ENCODE results near the gene PHKB. TPM values are rescaled to one million over a fixed set of nuclear protein-coding genes. Genes with fewer than 3 reads are reported as not detected.
"Not testable (repeated sequence)": the region's sequence is repeated elsewhere in the genome, so short reads cannot be mapped to it uniquely, and the experiment has no call there.

PHKB gene
- total RNA-seq, 1 donor = 79.3 TPM

GRCh38 chr16:47461598-47462266, 601 bp downstream of the PHKB start:
- H3K4me3 ChIP-seq (ENCODE audit: low read depth, low read length) = peak overlapping the region; percentile 99
- TF ChIP-seq CTCF (IDR thresholded peaks at IDR 0.05; ENCODE audit: insufficient read depth, low read length) = no peak
- DNase-seq (ENCODE audit: low read depth) = peak; percentile 56

DNA sequence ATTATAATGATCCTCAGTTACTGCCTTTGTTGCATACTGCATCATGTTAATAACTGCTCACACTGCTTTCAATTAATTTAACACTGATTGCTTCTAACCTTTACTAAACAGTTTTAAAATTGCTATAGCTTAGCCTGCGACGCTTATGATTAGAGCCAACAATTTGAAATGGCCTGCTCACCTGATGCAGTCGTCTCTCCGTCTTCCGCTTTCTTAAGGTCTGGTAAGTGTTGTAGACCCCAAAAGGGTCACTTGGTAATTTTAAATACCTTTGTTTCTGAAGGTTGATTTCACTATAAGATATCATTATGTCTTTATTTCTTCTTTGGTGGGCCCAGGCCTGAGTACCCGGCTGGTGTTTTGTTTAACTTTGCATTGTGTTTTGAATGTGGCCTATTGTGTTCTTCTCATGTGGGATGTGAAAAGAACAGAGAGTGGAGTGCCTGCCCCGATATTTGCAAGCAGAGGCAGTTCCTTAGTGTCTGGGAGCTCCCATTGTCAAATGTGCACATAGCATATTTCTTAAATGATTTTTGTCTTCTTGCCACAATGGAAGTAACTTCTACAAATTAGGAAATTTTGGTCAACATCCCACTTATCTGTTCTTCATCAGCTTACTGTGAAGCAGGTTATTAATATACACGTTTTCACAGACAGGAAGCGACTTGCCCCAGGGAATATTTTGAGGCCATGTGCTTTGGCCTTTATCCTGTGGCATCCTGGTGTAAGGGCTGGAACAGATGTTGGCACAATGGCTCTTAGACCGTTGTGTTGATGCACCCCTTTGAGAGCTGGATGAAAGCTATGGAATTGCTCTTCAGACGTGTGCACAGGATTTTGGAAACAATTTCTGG, 2.9 kb downstream of the PHKB start:
- TF ChIP-seq CTCF (IDR thresholded peaks at IDR 0.05; ENCODE audit: insufficient read depth, low read length) = no peak
- no peak for DNase-seq (ENCODE audit: low read depth)
- no peak overlapping the region for H3K4me3 ChIP-seq (ENCODE audit: low read depth, low read length)

- no peak for TF ChIP-seq CTCF (IDR thresholded peaks at IDR 0.05; ENCODE audit: insufficient read depth, low read length)
- no peak overlapping the region for H3K4me3 ChIP-seq (ENCODE audit: low read depth, low read length)
- no peak for DNase-seq (ENCODE audit: low read depth)
Measured at GRCh38 chr16:47465919-47466630, 4.9 kb downstream of the PHKB start.

- TF ChIP-seq CTCF (IDR thresholded peaks at IDR 0.05; ENCODE audit: insufficient read depth, low read length) = no peak
- no peak for DNase-seq (ENCODE audit: low read depth)
Measured at GRCh38 chr16:47467501-47467900, 6.4 kb downstream of the PHKB start.

DNA sequence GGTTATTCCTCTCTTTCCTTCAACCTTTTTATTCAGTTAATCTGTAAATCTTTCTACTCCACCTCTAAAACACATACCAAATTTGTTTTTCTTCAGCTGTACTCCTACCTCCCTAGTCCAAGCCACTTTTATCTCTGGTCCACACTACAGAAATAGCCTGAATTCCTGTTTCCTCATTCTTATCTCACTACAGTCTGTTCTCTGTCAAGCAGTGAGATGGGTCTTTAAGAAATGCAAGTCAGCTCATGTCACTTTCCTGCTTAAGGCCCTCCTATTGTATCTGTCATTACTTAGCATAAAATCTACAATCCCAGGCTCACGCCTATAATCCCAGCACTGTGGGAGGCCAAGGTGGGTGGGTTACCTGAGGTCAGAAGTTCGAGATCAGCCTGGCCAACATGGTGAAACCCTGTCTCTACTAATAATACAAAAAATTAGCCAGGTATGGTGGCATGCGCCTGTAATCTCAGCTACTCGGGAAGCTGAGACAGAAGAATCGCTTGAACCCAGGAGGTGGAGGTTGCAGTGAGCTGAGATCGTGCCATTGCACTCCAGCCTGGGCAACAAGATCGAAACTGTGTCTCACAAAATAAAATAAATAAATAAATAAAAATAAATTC, 7.0 kb downstream of the PHKB start:
- DNase-seq (ENCODE audit: low read depth) = peak; percentile 16

More at GRCh38 chr16:47467501-47467900, 6.4 kb downstream of the PHKB start:
- H3K4me3 ChIP-seq (ENCODE audit: low read depth, low read length) = no peak overlapping the region

GRCh38 chr16:47469227-47469626, 8.1 kb downstream of the PHKB start:
- DNase-seq (ENCODE audit: low read depth) = no peak
- no peak overlapping the region for H3K4me3 ChIP-seq (ENCODE audit: low read depth, low read length)
- TF ChIP-seq CTCF (IDR thresholded peaks at IDR 0.05; ENCODE audit: insufficient read depth, low read length) = no peak

More for the DNA sequence above, 7.0 kb downstream of the PHKB start:
- not testable (repeated sequence) for H3K4me3 ChIP-seq (ENCODE audit: low read depth, low read length)
